DOHH2 (cell line): ENCODE data around the gene SLC44A2.

Experiments used
- CTCF ChIP-seq: fragments of 200-600 bp; sonication (generic); IDR thresholded peaks from one replicate; pipeline ENCODE4 v1.5.1; 2014; ENCODE audit warnings: antibody characterized with exemption, mild to moderate bottlenecking, low read depth, low read length; ENCODE audit not compliant: poor library complexity, severe bottlenecking
- EZH2phosphoT487 ChIP-seq: fragments of 200-600 bp; sonication (generic); IDR thresholded peaks from 2 replicates; pipeline ENCODE4 v1.6.1; 2017; ENCODE audit warnings: borderline replicate concordance, mild to moderate bottlenecking, antibody characterized with exemption, low read length, moderate library complexity, mixed read lengths

- no peak for TF ChIP-seq CTCF
- TF ChIP-seq EZH2phosphoT487, result no peak
Measured at GRCh38 chr19:10692673-10693264, 67.4 kb downstream of the SLC44A2 start.
